HS-5 (cell line): Measurements from ENCODE around the gene DYNC1I1.
"Not testable (repeated sequence)": the region's sequence is repeated elsewhere in the genome, so short reads cannot be mapped to it uniquely, and the experiment has no call there.

Experiments
- DNase-seq: peaks from one replicate; pipeline ENCODE4 v3.0.0-alpha.2; 2012; ENCODE audit warnings: low read depth

Gene DYNC1I1

GRCh38 chr7:95910341-95910740, 138.0 kb downstream of the DYNC1I1 start:
- no peak for DNase-seq

GRCh38 chr7:95915731-95916130, 143.4 kb downstream of the DYNC1I1 start:
- no peak for DNase-seq

GRCh38 chr7:95916573-95917297, 144.4 kb downstream of the DYNC1I1 start:
- DNase-seq = peak; percentile 47

DNA sequence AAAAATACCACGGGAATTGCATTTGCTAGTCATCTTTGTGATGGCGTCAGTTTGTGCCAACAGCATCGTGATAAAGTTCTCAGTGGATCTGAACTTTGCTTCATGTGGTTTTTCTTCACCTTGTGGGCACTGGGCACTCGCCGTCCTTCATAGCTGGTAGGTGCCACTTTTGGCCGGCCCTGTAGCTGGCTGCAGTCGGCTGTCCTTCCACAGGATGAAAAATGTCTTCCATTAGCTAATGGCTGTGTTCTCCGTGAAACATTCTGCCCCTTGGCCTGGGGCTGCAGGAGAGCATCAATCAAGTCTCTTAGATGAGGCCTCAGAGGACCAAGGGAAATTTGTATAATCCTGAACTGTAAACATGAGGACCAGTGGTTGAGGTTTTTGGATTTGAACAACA, 145.3 kb downstream of the DYNC1I1 start:
- DNase-seq = no peak

- no peak for DNase-seq
These were observed 147.2 kb downstream of the DYNC1I1 start for GRCh38 chr7:95919556-95919955.

GRCh38 chr7:95921543-95921942, 149.2 kb downstream of the DYNC1I1 start:
- peak; percentile 56 for DNase-seq

- DNase-seq = peak; percentile 40
These were observed 149.8 kb downstream of the DYNC1I1 start for GRCh38 chr7:95922191-95922590.

- no peak for DNase-seq
These were observed 152.9 kb downstream of the DYNC1I1 start for GRCh38 chr7:95925236-95925635.

- no peak for DNase-seq
These were observed 153.6 kb downstream of the DYNC1I1 start for GRCh38 chr7:95925971-95926370.

DNA sequence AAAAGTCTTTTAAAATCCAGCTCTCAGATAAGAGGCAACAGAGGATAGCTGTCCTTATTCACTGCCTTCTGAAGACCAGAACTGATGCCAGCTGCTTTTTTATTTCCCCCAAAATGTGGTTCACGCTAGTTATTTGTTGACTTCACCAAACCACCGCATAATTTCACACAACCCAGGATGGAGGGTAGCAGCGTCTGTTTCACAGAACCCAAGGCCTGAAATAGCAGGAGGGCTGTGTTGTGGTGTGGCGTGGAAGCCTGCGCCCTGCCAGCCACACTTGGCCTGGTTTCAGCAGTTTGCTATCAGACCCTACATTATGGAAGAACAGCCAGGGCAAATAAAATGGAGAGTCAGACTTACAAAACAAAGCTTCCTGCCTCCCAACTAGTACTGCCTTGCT, 155.4 kb downstream of the DYNC1I1 start:
- no peak for DNase-seq

DNA sequence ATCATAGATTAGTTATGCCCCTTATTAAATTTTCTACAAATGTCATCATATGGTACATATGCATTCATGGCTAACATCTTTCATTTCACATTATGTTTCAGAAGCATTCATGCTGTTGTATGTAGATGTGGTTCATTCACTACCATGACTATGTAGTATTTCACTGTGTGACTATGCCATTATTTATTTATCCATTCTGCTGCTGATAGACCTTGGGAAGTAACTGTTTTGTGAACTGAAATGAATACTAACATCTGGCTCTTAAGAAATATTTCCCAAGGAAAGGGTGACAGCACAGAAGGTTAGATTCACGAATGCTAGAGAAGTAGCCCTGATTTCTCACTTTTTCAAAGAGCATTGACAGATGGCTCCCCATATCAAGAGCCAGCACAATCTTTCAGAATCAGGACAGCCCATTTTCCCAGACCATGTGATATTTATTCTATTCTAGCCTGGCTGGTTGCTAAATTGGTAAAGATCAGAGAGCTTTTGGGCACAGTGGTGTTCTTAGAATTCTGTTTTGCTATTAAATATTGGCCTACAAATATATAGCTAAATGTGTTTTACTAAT, 157.4 kb downstream of the DYNC1I1 start:
- DNase-seq = no peak

DNA sequence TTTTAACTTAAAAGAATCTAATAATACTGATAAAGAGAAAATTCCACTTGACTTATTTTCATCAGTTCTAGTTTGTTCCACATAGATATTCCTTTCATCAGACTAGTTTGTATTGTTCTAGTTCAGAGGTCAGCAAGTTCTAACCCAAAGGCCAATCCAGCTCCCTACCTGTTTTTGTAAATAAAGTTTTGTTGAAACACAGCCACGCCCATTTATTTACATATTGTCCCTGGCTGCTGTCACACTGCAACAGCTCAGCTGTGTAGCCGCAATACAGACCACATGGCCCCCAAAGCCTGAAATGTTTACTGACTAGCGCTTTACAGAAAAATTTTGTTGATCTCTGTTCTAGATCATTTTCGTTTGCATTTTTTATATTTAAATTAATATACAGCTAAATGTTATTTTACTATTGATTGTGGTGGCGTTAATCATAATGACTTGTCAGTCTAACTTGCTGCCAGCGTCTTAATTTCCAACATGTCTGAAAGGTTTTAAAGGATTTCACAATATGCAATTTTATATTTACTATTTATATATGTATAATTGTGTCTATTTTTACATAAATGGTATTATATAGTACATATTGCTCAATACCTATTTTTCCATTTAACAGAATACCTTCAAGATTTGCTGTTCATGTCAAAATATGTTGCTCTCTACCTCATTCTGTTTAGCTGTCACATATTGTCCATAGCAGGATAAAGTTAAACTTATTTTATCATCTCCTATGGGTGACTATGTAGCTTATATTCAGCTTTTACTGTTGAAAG, 159.3 kb downstream of the DYNC1I1 start:
- no peak for DNase-seq

GRCh38 chr7:95933618-95934017, 161.3 kb downstream of the DYNC1I1 start:
- no peak for DNase-seq

DNA sequence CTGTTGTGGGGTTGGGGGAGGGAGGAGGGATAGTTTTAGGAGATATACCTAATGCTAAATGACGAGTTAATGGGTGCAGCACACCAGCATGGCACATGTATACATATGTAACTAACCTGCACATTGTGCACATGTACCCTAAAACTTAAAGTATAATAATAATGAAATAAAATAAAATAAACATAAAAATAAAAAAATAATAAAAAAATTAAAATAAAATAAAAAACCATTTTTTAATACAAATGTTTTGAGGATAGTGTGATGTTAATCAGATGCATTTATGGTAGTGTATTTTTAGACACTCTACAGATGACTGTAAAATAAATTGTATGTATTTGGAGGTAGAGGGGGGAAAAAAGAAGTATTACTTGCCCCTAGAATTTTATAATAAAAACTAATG, 172.5 kb downstream of the DYNC1I1 start:
- not testable (repeated sequence) for DNase-seq

- peak; percentile 20 for DNase-seq
These were observed 178.3 kb downstream of the DYNC1I1 start for GRCh38 chr7:95950698-95951097.

GRCh38 chr7:95951531-95951930, 179.2 kb downstream of the DYNC1I1 start:
- DNase-seq = no peak

- no peak for DNase-seq
These were observed 179.8 kb downstream of the DYNC1I1 start for GRCh38 chr7:95951997-95952795.

DNA sequence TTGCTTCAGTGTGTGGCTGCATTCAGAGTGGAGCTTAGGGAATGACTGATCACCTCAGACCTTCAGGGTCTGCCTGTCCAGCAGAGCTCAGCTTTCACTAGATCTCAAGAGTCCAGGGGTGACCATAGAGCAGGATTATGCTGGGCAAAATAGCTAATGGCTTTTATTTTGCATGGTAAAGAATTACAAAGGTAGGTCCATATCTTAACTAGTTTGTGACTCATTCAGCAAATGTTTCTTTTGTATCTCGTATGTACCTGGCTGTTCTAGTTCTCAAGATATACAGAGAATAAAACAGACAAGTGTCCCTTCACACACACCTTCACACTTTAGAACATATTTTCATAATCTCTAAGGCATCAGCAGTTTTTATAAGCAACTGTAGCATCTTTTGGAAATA, 180.5 kb downstream of the DYNC1I1 start:
- no peak for DNase-seq

- no peak for DNase-seq
These were observed 183.4 kb downstream of the DYNC1I1 start for GRCh38 chr7:95955748-95956147.

- no peak for DNase-seq
These were observed 185.2 kb downstream of the DYNC1I1 start for GRCh38 chr7:95957510-95957909.

- DNase-seq = no peak
These were observed 188.4 kb downstream of the DYNC1I1 start for GRCh38 chr7:95960706-95961244.

DNA sequence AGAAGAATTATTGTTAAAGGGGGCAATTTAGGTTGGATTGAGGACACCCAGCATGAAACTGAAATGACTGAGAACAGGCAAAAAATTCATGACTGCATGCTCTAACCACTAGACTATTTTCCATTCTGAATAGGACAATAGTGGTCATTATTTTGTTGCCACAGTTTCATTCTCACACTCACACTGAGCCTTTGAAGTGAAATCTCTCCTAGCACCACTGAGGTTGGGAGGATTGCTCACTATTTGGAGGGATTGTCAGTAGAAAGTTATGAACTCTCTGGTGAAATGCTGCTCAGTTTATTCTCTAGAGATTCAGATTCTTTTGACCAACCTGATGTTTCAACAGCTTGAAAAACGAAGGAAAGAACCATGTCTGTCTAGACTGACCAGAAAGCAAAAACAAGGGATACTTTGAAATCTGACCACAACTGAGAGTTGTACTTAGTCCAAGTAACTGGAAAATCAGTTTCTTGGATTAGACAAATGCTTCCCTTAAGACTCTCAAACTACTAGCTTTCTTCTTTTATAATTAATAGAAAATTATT, 191.2 kb downstream of the DYNC1I1 start:
- no peak for DNase-seq
